ENCODE data around the gene GET3. TPM values are rescaled to one million over a fixed set of nuclear protein-coding genes. Genes with fewer than 3 reads are reported as not detected.

Gene GET3
- total and polyA plus RNA-seq, 2 of the 13 experiments (the other 11 are each of a cell fraction or from before 2014, with no cell fraction given): 57.7 to 59.4 TPM

DNA sequence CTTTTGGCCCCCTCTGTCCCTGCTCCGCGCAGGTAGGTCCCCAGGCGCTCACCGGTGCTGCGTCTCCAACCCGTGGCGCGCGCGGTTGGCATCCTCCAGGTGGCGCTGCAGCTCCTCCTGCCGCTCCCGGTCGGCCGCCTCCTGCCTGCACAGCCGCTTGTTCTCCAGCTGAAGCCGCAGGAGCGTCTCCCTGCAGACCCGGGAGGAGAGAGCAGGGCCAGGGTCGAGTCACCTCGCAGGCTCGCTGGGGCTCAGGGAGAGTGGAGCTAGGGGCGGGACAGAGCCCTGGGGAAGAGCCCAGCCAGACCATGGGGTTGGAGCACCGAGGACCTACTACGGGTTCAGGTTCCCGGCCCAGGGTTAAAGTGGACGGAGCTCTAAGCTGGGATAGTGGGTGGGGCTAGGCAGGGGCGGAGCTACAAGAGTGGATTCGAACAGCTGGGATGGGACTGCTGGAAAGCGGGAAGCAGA is 28.8 kb downstream of the GET3 start (continued):
- TF ChIP-seq, protein P1, sequence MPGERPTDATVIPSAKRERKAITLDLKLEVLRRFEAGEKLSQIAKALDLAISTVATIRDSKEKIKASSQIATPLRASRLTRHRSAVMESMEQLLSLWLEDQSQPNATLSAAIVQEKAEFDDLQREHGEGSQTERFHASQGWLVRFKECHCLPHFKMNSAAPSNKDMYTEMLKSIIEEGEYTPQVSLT (CRISPR knock-in tag; IDR thresholded peaks at IDR 0.05; ENCODE audit: borderline replicate concordance, low read depth): no peak
- 0 out of 2 replicates have a peak, but pooled peaks have one; percentile 66 for TF ChIP-seq HNRNPL (IDR thresholded peaks at IDR 0.05; ENCODE audit: low read depth, low read length)
- TF ChIP-seq KLF16 (CRISPR knock-in tag; IDR thresholded peaks at IDR 0.05): peak in 1 of 2 experiments; percentile 69; a peak in 1 of 4 replicates
- 0 out of 2 replicates have a peak, but pooled peaks have one; percentile 19 for TF ChIP-seq ZNF607 (CRISPR knock-in tag; IDR thresholded peaks at IDR 0.05; ENCODE audit: borderline replicate concordance)
- TF ChIP-seq, protein P2, sequence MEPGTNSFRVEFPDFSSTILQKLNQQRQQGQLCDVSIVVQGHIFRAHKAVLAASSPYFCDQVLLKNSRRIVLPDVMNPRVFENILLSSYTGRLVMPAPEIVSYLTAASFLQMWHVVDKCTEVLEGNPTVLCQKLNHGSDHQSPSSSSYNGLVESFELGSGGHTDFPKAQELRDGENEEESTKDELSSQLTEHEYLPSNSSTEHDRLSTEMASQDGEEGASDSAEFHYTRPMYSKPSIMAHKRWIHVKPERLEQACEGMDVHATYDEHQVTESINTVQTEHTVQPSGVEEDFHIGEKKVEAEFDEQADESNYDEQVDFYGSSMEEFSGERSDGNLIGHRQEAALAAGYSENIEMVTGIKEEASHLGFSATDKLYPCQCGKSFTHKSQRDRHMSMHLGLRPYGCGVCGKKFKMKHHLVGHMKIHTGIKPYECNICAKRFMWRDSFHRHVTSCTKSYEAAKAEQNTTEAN (CRISPR knock-in tag; conservative IDR thresholded peaks at IDR 0.05): no peak
- TF ChIP-seq KLF15 (CRISPR knock-in tag; IDR thresholded peaks at IDR 0.05; ENCODE audit: borderline replicate concordance): no peak
- no peak for TF ChIP-seq ZNF790 (CRISPR knock-in tag; IDR thresholded peaks at IDR 0.05; ENCODE audit: borderline replicate concordance)
- TF ChIP-seq HIVEP1 (CRISPR knock-in tag; IDR thresholded peaks at IDR 0.05): peak; percentile 81
- no peak for TF ChIP-seq SUZ12 (IDR thresholded peaks at IDR 0.05; ENCODE audit: low read depth, low read length)
- TF ChIP-seq POGK (CRISPR knock-in tag; conservative IDR thresholded peaks at IDR 0.05): no peak
- no peak; the same call in 1 of the 2 replicates for TF ChIP-seq ZNF547 (CRISPR knock-in tag; IDR thresholded peaks at IDR 0.05)
- TF ChIP-seq, protein P3, sequence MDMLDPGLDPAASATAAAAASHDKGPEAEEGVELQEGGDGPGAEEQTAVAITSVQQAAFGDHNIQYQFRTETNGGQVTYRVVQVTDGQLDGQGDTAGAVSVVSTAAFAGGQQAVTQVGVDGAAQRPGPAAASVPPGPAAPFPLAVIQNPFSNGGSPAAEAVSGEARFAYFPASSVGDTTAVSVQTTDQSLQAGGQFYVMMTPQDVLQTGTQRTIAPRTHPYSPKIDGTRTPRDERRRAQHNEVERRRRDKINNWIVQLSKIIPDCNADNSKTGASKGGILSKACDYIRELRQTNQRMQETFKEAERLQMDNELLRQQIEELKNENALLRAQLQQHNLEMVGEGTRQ (IDR thresholded peaks at IDR 0.05; ENCODE audit: low read depth, low read length): no peak
- TF ChIP-seq, protein P3 (CRISPR knock-in tag; IDR thresholded peaks at IDR 0.05; ENCODE audit: borderline replicate concordance): no peak
- TF ChIP-seq, protein P4, sequence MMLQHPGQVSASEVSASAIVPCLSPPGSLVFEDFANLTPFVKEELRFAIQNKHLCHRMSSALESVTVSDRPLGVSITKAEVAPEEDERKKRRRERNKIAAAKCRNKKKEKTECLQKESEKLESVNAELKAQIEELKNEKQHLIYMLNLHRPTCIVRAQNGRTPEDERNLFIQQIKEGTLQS (CRISPR knock-in tag; IDR thresholded peaks at IDR 0.05): no peak
- peak; percentile 57 for TF ChIP-seq ZNF777 (CRISPR knock-in tag; IDR thresholded peaks at IDR 0.05)
- TF ChIP-seq NRL (CRISPR knock-in tag; IDR thresholded peaks at IDR 0.05; ENCODE audit: borderline replicate concordance): 0 out of 2 replicates have a peak, but pooled peaks have one; percentile 33
- TF ChIP-seq ZNF205 (CRISPR knock-in tag; IDR thresholded peaks at IDR 0.05): 0 out of 2 replicates have a peak, but pooled peaks have one; percentile 41
- TF ChIP-seq, protein P5, sequence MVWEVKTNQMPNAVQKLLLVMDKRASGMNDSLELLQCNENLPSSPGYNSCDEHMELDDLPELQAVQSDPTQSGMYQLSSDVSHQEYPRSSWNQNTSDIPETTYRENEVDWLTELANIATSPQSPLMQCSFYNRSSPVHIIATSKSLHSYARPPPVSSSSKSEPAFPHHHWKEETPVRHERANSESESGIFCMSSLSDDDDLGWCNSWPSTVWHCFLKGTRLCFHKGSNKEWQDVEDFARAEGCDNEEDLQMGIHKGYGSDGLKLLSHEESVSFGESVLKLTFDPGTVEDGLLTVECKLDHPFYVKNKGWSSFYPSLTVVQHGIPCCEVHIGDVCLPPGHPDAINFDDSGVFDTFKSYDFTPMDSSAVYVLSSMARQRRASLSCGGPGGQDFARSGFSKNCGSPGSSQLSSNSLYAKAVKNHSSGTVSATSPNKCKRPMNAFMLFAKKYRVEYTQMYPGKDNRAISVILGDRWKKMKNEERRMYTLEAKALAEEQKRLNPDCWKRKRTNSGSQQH (CRISPR knock-in tag; IDR thresholded peaks at IDR 0.05; ENCODE audit: low read depth): no peak
- 0 out of 2 replicates have a peak, but pooled peaks have one; percentile 31 for TF ChIP-seq MIXL1 (CRISPR knock-in tag; IDR thresholded peaks at IDR 0.05)
- TF ChIP-seq ETV5 (CRISPR knock-in tag; IDR thresholded peaks at IDR 0.05; ENCODE audit: borderline replicate concordance): peak; percentile 39; the same call in 1 of the 2 replicates
- no peak for TF ChIP-seq SAFB2 (CRISPR knock-in tag; IDR thresholded peaks at IDR 0.05; ENCODE audit: borderline replicate concordance, low read depth)
- TF ChIP-seq PHF5A (CRISPR knock-in tag; IDR thresholded peaks at IDR 0.05; ENCODE audit: low read depth, unreplicated experiment): no peak
- no peak for TF ChIP-seq ZNF296 (CRISPR knock-in tag; conservative IDR thresholded peaks at IDR 0.05)

All from HepG2 (cell line).